HEK293 (cell line): Measurements from ENCODE around the gene ANO2.

Experiments
- CTCF ChIA-PET: fragments of 350-600 bp; formaldehyde crosslinking; extraction: SDS; loops from one replicate; lab custom pipeline; 2021; ENCODE audit warnings: antibody characterized with exemption; lab: Yijun Ruan, JAX
- POLR2A ChIA-PET: fragments of 300-600 bp; formaldehyde crosslinking; extraction: SDS; loops from one replicate; lab custom pipeline; 2020; ENCODE audit warnings: antibody characterized with exemption, inconsistent platforms; lab: Yijun Ruan, JAX
- H3K27ac ChIP-seq: fragments of 200-500 bp; sonication (Bioruptor generic); 2 replicates; pipeline ENCODE4 v1.5.1; 2014; ENCODE audit warnings: low read depth, low read length, control low read depth, inconsistent platforms; ENCODE audit errors: extremely low read depth
- H3K36me3 ChIP-seq, 2 experiments: fragments of 200-500 bp in 1 of 2; sonication (Bioruptor generic) in 1 of 2; 1 replicate in 1 of 2; 2 replicates in 1 of 2; pipeline ENCODE4 v1.5.1; 2014 to 2017; ENCODE audit warnings: inconsistent platforms in 2 of 2, low read length in 2 of 2; ENCODE audit not compliant: control insufficient read depth in 2 of 2, insufficient read depth in 1 of 2
- H3K4me1 ChIP-seq: fragments of 200-500 bp; sonication (Bioruptor generic); 2 replicates; pipeline ENCODE4 v1.5.1; 2014; ENCODE audit warnings: mild to moderate bottlenecking, low read length, inconsistent platforms; ENCODE audit not compliant: control insufficient read depth, insufficient read depth
- H3K4me3 ChIP-seq: 2 replicates; pipeline ENCODE4 v1.5.1; 2011; ENCODE audit warnings: low read depth, mild to moderate bottlenecking, control low read depth, low read length, moderate library complexity
- H3K9me3 ChIP-seq: fragments of 200-500 bp; sonication (Bioruptor generic); 2 replicates; pipeline ENCODE4 v1.5.1; 2014; ENCODE audit warnings: low read depth, low read length, inconsistent platforms; ENCODE audit not compliant: control insufficient read depth, insufficient read depth
- EGR2 ChIP-seq: fragments of 450-650 bp; formaldehyde crosslinking; IDR thresholded peaks from 2 replicates; pipeline ENCODE4 v1.5.1; 2016; ENCODE audit warnings: low read depth, missing biosample characterization, missing genetic modification characterization
- FEZF1 ChIP-seq: fragments of 450-650 bp; formaldehyde crosslinking; IDR thresholded peaks from 2 replicates; pipeline ENCODE4 v1.5.1; 2016; ENCODE audit warnings: missing biosample characterization, missing genetic modification characterization
- KLF8 ChIP-seq: fragments of 450-650 bp; formaldehyde crosslinking; IDR thresholded peaks from 2 replicates; pipeline ENCODE4 v1.5.1; 2016; ENCODE audit warnings: missing biosample characterization, missing genetic modification characterization
- SCRT2 ChIP-seq: fragments of 450-650 bp; formaldehyde crosslinking; IDR thresholded peaks from 2 replicates; pipeline ENCODE4 v1.5.1; 2016; ENCODE audit warnings: missing biosample characterization, missing genetic modification characterization
- ZIC2 ChIP-seq: fragments of 450-650 bp; formaldehyde crosslinking; IDR thresholded peaks from 2 replicates; pipeline ENCODE4 v1.5.1; 2016; ENCODE audit warnings: missing biosample characterization, missing genetic modification characterization
- ZNF214 ChIP-seq: fragments of 450-650 bp; formaldehyde crosslinking; IDR thresholded peaks from 2 replicates; pipeline ENCODE4 v1.5.1; 2017; ENCODE audit warnings: missing biosample characterization, mild to moderate bottlenecking, missing genetic modification characterization, borderline replicate concordance
- ZNF221 ChIP-seq: fragments of 450-650 bp; formaldehyde crosslinking; IDR thresholded peaks from 2 replicates; pipeline ENCODE4 v1.5.1; 2017; ENCODE audit warnings: missing biosample characterization, missing genetic modification characterization, borderline replicate concordance
- ZNF335 ChIP-seq: fragments of 450-650 bp; formaldehyde crosslinking; conservative IDR thresholded peaks from 2 replicates; pipeline ENCODE4 v1.5.1; 2016; ENCODE audit warnings: missing biosample characterization, missing genetic modification characterization
- ZNF629 ChIP-seq: fragments of 450-650 bp; formaldehyde crosslinking; IDR thresholded peaks from 2 replicates; pipeline ENCODE4 v1.5.1; 2017; ENCODE audit warnings: missing biosample characterization, missing genetic modification characterization
- ZNF658 ChIP-seq: fragments of 450-650 bp; formaldehyde crosslinking; IDR thresholded peaks from 2 replicates; pipeline ENCODE4; 2016; ENCODE audit warnings: missing biosample characterization, missing genetic modification characterization
- ZNF837 ChIP-seq: fragments of 450-650 bp; formaldehyde crosslinking; IDR thresholded peaks from 2 replicates; pipeline ENCODE4 v1.5.1; 2016; ENCODE audit warnings: missing biosample characterization, missing genetic modification characterization
- ZSCAN23 ChIP-seq: fragments of 450-650 bp; formaldehyde crosslinking; IDR thresholded peaks from 2 replicates; pipeline ENCODE4 v1.5.1; 2016; ENCODE audit warnings: missing biosample characterization, missing genetic modification characterization
- TF ChIP-seq, protein P1 (sequence below): fragments of 450-650 bp; formaldehyde crosslinking; IDR thresholded peaks from 2 replicates; pipeline ENCODE4 v1.5.1; 2016; ENCODE audit warnings: missing biosample characterization, missing genetic modification characterization
- TF ChIP-seq, protein P2 (sequence below): fragments of 450-650 bp; formaldehyde crosslinking; conservative IDR thresholded peaks from 2 replicates; pipeline ENCODE4 v1.5.1; 2016; ENCODE audit warnings: low read depth, missing biosample characterization, missing genetic modification characterization
- TF ChIP-seq, protein P3 (sequence below): fragments of 450-650 bp; formaldehyde crosslinking; IDR thresholded peaks from 2 replicates; pipeline ENCODE4 v1.5.1; 2017; ENCODE audit warnings: missing biosample characterization, missing genetic modification characterization
- TF ChIP-seq, protein P4 (sequence below): fragments of 450-650 bp; formaldehyde crosslinking; IDR thresholded peaks from 2 replicates; pipeline ENCODE4 v1.5.1; 2016; ENCODE audit warnings: missing biosample characterization, missing genetic modification characterization
- TF ChIP-seq, protein P5 (sequence below): fragments of 450-650 bp; formaldehyde crosslinking; IDR thresholded peaks from 2 replicates; pipeline ENCODE4 v1.5.1; 2016; ENCODE audit warnings: missing biosample characterization, missing genetic modification characterization, borderline replicate concordance
- TF ChIP-seq, protein P6 (sequence below): fragments of 450-650 bp; formaldehyde crosslinking; IDR thresholded peaks from 2 replicates; pipeline ENCODE4 v1.5.1; 2016; ENCODE audit warnings: missing biosample characterization, missing genetic modification characterization

ANO2 gene

DNA sequence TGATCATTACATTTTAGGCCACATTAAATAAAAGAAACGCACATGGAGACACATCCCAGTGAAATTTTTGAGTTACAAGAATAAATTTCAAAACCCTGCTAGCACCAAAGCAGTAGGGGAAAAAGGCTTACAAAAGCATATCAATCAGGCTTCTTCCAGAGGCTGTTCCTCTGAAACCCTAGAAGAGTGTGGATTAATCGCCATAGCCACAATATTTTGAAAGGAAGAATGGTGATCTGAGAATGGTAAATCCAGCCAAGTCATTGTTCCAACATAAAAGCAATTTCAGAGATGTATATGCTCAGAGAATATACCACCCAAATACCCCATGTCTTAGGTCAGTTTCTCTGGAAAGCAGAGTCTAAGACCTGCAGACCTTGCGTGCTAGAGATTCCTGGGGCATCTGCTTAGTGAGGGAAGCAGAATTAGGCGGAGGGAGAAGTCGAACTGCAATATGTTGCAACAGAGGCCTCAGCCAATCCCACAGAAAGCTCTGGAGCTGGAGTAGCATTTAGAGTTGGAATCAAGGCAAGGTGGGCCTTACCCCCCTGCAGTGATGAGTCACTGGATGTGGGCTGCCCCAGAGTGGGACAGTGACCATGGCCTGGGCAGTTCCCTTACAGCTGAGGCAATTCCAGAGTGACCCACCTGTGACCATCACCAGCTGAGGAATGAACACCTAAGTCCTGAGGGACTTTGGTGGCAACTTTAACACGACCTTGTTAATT is 387.9 kb downstream of the ANO2 start (continued):
- TF ChIP-seq, protein P1, sequence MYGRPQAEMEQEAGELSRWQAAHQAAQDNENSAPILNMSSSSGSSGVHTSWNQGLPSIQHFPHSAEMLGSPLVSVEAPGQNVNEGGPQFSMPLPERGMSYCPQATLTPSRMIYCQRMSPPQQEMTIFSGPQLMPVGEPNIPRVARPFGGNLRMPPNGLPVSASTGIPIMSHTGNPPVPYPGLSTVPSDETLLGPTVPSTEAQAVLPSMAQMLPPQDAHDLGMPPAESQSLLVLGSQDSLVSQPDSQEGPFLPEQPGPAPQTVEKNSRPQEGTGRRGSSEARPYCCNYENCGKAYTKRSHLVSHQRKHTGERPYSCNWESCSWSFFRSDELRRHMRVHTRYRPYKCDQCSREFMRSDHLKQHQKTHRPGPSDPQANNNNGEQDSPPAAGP, result no peak
- TF ChIP-seq ZNF629 (tag by site-specific recombination), result no peak
- TF ChIP-seq, protein P2, sequence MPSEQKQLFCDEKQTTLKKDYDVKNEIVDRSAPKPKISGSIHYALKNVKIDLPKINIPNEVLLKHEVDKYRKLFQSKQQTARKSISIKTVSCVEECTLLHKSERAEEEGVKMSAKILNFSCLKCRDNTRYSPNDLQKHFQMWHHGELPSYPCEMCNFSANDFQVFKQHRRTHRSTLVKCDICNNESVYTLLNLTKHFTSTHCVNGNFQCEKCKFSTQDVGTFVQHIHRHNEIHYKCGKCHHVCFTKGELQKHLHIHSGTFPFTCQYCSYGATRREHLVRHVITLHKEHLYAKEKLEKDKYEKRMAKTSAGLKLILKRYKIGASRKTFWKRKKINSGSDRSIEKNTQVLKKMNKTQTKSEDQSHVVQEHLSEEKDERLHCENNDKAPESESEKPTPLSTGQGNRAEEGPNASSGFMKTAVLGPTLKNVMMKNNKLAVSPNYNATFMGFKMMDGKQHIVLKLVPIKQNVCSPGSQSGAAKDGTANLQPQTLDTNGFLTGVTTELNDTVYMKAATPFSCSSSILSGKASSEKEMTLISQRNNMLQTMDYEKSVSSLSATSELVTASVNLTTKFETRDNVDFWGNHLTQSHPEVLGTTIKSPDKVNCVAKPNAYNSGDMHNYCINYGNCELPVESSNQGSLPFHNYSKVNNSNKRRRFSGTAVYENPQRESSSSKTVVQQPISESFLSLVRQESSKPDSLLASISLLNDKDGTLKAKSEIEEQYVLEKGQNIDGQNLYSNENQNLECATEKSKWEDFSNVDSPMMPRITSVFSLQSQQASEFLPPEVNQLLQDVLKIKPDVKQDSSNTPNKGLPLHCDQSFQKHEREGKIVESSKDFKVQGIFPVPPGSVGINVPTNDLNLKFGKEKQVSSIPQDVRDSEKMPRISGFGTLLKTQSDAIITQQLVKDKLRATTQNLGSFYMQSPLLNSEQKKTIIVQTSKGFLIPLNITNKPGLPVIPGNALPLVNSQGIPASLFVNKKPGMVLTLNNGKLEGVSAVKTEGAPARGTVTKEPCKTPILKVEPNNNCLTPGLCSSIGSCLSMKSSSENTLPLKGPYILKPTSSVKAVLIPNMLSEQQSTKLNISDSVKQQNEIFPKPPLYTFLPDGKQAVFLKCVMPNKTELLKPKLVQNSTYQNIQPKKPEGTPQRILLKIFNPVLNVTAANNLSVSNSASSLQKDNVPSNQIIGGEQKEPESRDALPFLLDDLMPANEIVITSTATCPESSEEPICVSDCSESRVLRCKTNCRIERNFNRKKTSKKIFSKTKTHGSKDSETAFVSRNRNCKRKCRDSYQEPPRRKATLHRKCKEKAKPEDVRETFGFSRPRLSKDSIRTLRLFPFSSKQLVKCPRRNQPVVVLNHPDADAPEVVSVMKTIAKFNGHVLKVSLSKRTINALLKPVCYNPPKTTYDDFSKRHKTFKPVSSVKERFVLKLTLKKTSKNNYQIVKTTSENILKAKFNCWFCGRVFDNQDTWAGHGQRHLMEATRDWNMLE, result no peak
- TF ChIP-seq, protein P3, sequence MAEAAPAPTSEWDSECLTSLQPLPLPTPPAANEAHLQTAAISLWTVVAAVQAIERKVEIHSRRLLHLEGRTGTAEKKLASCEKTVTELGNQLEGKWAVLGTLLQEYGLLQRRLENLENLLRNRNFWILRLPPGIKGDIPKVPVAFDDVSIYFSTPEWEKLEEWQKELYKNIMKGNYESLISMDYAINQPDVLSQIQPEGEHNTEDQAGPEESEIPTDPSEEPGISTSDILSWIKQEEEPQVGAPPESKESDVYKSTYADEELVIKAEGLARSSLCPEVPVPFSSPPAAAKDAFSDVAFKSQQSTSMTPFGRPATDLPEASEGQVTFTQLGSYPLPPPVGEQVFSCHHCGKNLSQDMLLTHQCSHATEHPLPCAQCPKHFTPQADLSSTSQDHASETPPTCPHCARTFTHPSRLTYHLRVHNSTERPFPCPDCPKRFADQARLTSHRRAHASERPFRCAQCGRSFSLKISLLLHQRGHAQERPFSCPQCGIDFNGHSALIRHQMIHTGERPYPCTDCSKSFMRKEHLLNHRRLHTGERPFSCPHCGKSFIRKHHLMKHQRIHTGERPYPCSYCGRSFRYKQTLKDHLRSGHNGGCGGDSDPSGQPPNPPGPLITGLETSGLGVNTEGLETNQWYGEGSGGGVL (tag by site-specific recombination), result no peak
- TF ChIP-seq, protein P4, sequence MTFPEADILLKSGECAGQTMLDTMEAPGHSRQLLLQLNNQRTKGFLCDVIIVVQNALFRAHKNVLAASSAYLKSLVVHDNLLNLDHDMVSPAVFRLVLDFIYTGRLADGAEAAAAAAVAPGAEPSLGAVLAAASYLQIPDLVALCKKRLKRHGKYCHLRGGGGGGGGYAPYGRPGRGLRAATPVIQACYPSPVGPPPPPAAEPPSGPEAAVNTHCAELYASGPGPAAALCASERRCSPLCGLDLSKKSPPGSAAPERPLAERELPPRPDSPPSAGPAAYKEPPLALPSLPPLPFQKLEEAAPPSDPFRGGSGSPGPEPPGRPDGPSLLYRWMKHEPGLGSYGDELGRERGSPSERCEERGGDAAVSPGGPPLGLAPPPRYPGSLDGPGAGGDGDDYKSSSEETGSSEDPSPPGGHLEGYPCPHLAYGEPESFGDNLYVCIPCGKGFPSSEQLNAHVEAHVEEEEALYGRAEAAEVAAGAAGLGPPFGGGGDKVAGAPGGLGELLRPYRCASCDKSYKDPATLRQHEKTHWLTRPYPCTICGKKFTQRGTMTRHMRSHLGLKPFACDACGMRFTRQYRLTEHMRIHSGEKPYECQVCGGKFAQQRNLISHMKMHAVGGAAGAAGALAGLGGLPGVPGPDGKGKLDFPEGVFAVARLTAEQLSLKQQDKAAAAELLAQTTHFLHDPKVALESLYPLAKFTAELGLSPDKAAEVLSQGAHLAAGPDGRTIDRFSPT (tag by site-specific recombination), result no peak

DNA sequence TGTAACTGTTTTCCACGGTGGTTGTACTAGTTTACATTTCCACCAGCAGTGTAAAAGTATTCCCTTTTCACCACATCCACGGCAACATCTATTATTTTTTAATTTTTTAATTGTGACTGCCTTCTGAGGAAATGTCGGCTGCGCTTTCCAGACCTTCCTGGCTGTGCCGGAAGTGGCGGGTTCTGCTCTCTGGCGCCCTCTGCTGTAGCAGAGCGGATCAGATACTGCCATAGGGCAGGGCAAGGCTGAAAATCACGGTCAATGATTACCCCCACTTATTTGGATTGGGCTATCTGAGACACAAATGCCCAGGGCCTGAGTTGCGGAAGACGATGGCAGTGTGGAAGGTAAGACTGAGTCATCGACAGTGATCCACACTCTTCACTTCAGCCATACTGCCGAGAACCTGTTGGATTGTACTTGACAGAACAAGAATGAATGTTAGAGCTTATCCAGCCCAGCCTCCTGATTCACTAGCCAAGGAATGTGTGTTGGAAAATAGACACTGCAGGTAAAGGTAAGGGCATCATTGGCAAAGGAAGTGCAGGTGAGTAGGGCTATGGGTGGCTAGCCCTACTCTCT is 388.9 kb downstream of the ANO2 start:
- Histone ChIP-seq H3K27ac (no peak overlapping the region), H3K36me3 (no peaks in the 10 kb centered on the region), H3K4me1 (no peaks in the 10 kb centered on the region; the same call in 1 of the 2 replicates), H3K9me3 (no peaks in the 10 kb centered on the region), H3K4me3 (no peak overlapping the region)
- ChIA-PET CTCF (interaction anchor here (0.5 to 1.4 kb wide), 8 partner anchors 11 to 330 kb away, joined by 3 to 5 read pairs (median 3); partner anchors contain the start of gene NTF3), POLR2A (no interaction called here)
- TF ChIP-seq KLF8 (tag by site-specific recombination), result no peak
- TF ChIP-seq ZNF335 (tag by site-specific recombination), result no peak
- peak; percentile 29; the same call in 1 of the 2 replicates for TF ChIP-seq SCRT2 (tag by site-specific recombination)

DNA sequence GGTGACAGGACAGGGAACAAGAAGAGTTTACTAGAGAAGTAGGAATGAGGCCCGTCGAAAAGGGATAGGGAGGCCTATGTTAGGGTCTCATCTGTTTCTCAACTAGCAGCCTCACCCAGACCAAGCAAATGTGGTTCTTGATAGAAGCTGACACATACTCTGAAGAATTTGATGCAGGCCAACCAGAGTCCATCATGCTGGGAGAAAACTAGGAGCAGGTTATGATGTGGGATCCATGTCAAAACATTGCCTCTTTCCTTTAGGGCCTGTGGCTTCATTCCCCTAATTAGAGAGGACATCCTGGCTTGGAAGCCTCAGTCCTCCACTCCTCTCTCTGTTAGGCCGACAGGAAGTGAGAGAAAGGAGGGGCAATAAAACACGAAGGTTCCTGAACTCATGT is 390.3 kb downstream of the ANO2 start:
- Histone ChIP-seq H3K27ac (no peak overlapping the region), H3K9me3 (no peaks in the 10 kb centered on the region), H3K4me1 (no peaks in the 10 kb centered on the region; the same call in 1 of the 2 replicates), H3K4me3 (no peak overlapping the region), H3K36me3 (no peaks in the 10 kb centered on the region)
- CTCF ChIA-PET, result no interaction called here
- POLR2A ChIA-PET, result no interaction called here
- TF ChIP-seq EGR2 (tag by site-specific recombination), result no peak
- TF ChIP-seq ZNF214, result no peak
- no peak for TF ChIP-seq ZNF837 (tag by site-specific recombination)
- TF ChIP-seq ZIC2 (tag by site-specific recombination), result no peak
- TF ChIP-seq, protein P5, sequence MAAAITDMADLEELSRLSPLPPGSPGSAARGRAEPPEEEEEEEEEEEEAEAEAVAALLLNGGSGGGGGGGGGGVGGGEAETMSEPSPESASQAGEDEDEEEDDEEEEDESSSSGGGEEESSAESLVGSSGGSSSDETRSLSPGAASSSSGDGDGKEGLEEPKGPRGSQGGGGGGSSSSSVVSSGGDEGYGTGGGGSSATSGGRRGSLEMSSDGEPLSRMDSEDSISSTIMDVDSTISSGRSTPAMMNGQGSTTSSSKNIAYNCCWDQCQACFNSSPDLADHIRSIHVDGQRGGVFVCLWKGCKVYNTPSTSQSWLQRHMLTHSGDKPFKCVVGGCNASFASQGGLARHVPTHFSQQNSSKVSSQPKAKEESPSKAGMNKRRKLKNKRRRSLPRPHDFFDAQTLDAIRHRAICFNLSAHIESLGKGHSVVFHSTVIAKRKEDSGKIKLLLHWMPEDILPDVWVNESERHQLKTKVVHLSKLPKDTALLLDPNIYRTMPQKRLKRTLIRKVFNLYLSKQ (tag by site-specific recombination), result no peak
- TF ChIP-seq ZNF658 (tag by site-specific recombination), result no peak
- TF ChIP-seq, protein P6, sequence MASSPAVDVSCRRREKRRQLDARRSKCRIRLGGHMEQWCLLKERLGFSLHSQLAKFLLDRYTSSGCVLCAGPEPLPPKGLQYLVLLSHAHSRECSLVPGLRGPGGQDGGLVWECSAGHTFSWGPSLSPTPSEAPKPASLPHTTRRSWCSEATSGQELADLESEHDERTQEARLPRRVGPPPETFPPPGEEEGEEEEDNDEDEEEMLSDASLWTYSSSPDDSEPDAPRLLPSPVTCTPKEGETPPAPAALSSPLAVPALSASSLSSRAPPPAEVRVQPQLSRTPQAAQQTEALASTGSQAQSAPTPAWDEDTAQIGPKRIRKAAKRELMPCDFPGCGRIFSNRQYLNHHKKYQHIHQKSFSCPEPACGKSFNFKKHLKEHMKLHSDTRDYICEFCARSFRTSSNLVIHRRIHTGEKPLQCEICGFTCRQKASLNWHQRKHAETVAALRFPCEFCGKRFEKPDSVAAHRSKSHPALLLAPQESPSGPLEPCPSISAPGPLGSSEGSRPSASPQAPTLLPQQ, result no peak
- no peak for TF ChIP-seq ZNF221 (tag by site-specific recombination)
- no peak for TF ChIP-seq FEZF1 (tag by site-specific recombination)
- no peak for TF ChIP-seq ZSCAN23
